ENCODE results near the gene MIER1. TPM values are rescaled to one million over a fixed set of nuclear protein-coding genes. Genes with fewer than 3 reads are reported as not detected.

The MIER1 gene
- total and polyA plus RNA-seq, 2 donors (not counting 1 experiment from before 2014, with no cell fraction given) = 7.7 to 55.0 TPM

DNA sequence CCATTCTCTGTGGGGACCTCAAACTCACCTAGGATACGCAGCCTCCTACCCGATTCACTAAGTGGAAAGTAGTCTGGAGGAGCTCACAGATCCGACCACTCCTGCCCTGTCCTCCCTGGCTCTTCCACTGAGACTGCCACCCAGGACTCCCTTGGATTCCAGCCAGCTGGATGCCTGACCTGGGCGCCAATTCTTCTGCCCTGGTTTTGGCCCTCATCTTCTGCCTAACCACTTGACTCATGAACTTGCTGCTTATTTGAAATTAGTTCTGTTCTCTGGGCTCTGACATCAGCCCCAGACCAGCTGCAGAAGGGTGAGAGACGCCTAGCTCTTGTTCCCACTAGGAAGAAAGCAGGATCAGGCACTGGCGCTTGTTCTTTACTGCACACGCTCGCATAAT, 80.3 kb downstream of the MIER1 start:
- H3K27ac Mint-ChIP-seq = no peak overlapping the region
- H3K4me2 ChIP-seq (replicated peaks; ENCODE audit: low read depth, low read length, poor library complexity, severe bottlenecking) = no peak overlapping the region
- no peak for DNase-seq
- ATAC-seq (ENCODE audit: low read depth) = no peak
- no peaks in the 10 kb centered on the region for H4K20me1 ChIP-seq (ENCODE audit: control insufficient read depth, insufficient read depth, low read length, poor library complexity, severe bottlenecking)
- H3K27ac ChIP-seq (ENCODE audit: low read length in 2 of 2) = no peak overlapping the region
- no peaks in the 10 kb centered on the region for H3K9me3 Mint-ChIP-seq (ENCODE audit: insufficient read depth)
- no peaks in the 10 kb centered on the region for H3K27me3 Mint-ChIP-seq
- H3K4me3 Mint-ChIP-seq = no peak overlapping the region
- H3K4me1 ChIP-seq (ENCODE audit: control insufficient read depth in 2 of 2, insufficient read depth in 2 of 2, low read length in 2 of 2) = no peaks in the 10 kb centered on the region
- H3K27me3 ChIP-seq (replicated peaks in 1 of 4; ENCODE audit: control extremely low read depth in 1 of 4, control insufficient read depth in 3 of 4, insufficient read depth in 4 of 4, low read length in 3 of 4) = no peaks in the 10 kb centered on the region
- H3K4me3 ChIP-seq (ENCODE audit: control extremely low read depth in 1 of 5, extremely low read depth in 1 of 5, insufficient read depth in 1 of 5, low read depth in 2 of 5, low read length in 4 of 5) = no peak overlapping the region
- H3K36me3 ChIP-seq (replicated peaks in 1 of 2; ENCODE audit: control extremely low read depth in 1 of 2, control insufficient read depth in 1 of 2, extremely low read depth in 1 of 2, insufficient read depth in 2 of 2, low read length in 1 of 2) = peaks cover 2 to 55% of the 10 kb centered on the region in 2 experiments
- intact Hi-C loops (cut with micrococcal nuclease) = no loop called here
- no peak overlapping the region for H3K9ac ChIP-seq (ENCODE audit: low read length)
- no peak for TF ChIP-seq EZH2 (IDR thresholded peaks at IDR 0.05; ENCODE audit: borderline replicate concordance, insufficient read depth, low read depth, low read length, poor library complexity, severe bottlenecking)
- TF ChIP-seq, protein P1, sequence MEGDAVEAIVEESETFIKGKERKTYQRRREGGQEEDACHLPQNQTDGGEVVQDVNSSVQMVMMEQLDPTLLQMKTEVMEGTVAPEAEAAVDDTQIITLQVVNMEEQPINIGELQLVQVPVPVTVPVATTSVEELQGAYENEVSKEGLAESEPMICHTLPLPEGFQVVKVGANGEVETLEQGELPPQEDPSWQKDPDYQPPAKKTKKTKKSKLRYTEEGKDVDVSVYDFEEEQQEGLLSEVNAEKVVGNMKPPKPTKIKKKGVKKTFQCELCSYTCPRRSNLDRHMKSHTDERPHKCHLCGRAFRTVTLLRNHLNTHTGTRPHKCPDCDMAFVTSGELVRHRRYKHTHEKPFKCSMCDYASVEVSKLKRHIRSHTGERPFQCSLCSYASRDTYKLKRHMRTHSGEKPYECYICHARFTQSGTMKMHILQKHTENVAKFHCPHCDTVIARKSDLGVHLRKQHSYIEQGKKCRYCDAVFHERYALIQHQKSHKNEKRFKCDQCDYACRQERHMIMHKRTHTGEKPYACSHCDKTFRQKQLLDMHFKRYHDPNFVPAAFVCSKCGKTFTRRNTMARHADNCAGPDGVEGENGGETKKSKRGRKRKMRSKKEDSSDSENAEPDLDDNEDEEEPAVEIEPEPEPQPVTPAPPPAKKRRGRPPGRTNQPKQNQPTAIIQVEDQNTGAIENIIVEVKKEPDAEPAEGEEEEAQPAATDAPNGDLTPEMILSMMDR (IDR thresholded peaks at IDR 0.05) = no peak
- WGBS (ENCODE audit: insufficient coverage) = 86% methylated on average over 8 of the region's 8 CpGs
- ChIA-PET CTCF (interaction anchor here (1.0 to 6.8 kb wide), 2 partner anchors 9 to 144 kb away, joined by 5 to 58 read pairs; no protein-coding TSS in a partner anchor), POLR2A (no interaction called here)
- no peaks in the 10 kb centered on the region for H3K79me2 ChIP-seq (ENCODE audit: control insufficient read depth, insufficient read depth, low read length)
- no peak overlapping the region for H2AFZ ChIP-seq (ENCODE audit: insufficient read depth, low read depth, low read length, poor library complexity, severe bottlenecking)
- H3K4me1 Mint-ChIP-seq = peaks cover 6% of the 10 kb centered on the region
- H3K9me3 ChIP-seq (ENCODE audit: control extremely low read depth in 1 of 3, control insufficient read depth in 2 of 3, insufficient read depth in 1 of 3, low read length in 2 of 3) = no peaks in the 10 kb centered on the region

DNA sequence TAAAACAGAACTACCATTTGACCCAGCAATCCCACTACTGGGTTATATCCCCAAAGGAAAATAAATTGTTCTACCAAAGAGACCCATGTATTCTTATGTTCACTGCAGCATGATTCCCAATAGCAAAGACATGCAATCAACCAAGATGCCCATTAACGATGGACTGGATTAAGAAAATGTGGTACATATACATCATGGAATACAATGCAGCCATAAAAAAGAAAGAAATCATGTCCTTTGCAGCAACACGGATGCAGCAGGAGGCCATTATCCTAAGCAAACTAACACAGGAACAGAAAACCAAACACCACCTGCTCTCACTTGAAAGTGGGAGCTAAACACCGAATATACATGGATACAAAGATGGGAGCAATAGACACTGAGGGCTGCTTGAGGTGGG, 85.0 kb downstream of the MIER1 start:
- no peaks in the 10 kb centered on the region for H3K79me2 ChIP-seq (ENCODE audit: control insufficient read depth, insufficient read depth, low read length)
- peaks cover 9 to 40% of the 10 kb centered on the region in 2 experiments for H3K36me3 ChIP-seq (replicated peaks in 1 of 2; ENCODE audit: control extremely low read depth in 1 of 2, control insufficient read depth in 1 of 2, extremely low read depth in 1 of 2, insufficient read depth in 2 of 2, low read length in 1 of 2)
- no peak for DNase-seq

More for the DNA sequence above, 85.0 kb downstream of the MIER1 start:
- H4K20me1 ChIP-seq (ENCODE audit: control insufficient read depth, insufficient read depth, low read length, poor library complexity, severe bottlenecking) = no peaks in the 10 kb centered on the region
- ATAC-seq (ENCODE audit: low read depth) = no peak
- CTCF ChIA-PET = no interaction called here
- Mint-ChIP-seq H3K9me3 (ENCODE audit: insufficient read depth) (no peaks in the 10 kb centered on the region), H3K4me3 (no peak overlapping the region), H3K27me3 (no peaks in the 10 kb centered on the region), H3K4me1 (no peaks in the 10 kb centered on the region), H3K27ac (no peak overlapping the region)
- no peak overlapping the region for H3K4me3 ChIP-seq (ENCODE audit: control extremely low read depth in 1 of 5, extremely low read depth in 1 of 5, insufficient read depth in 1 of 5, low read depth in 2 of 5, low read length in 4 of 5)
- no peak overlapping the region for H3K9ac ChIP-seq (ENCODE audit: low read length)
- POLR2A ChIA-PET = no interaction called here
- intact Hi-C loops (cut with micrococcal nuclease) = no loop called here
- no peak overlapping the region for H3K4me2 ChIP-seq (replicated peaks; ENCODE audit: low read depth, low read length, poor library complexity, severe bottlenecking)
- no peak overlapping the region for H2AFZ ChIP-seq (ENCODE audit: insufficient read depth, low read depth, low read length, poor library complexity, severe bottlenecking)
- H3K27ac ChIP-seq (ENCODE audit: low read length in 2 of 2) = no peak overlapping the region
- TF ChIP-seq, protein P1 (IDR thresholded peaks at IDR 0.05) = no peak
- no peak for TF ChIP-seq EZH2 (IDR thresholded peaks at IDR 0.05; ENCODE audit: borderline replicate concordance, insufficient read depth, low read depth, low read length, poor library complexity, severe bottlenecking)
- H3K9me3 ChIP-seq (ENCODE audit: control extremely low read depth in 1 of 3, control insufficient read depth in 2 of 3, insufficient read depth in 1 of 3, low read length in 2 of 3) = no peaks in the 10 kb centered on the region
- WGBS (ENCODE audit: insufficient coverage) = no CpG with 5 or more reads among the region's 3 CpGs
- H3K4me1 ChIP-seq (ENCODE audit: control insufficient read depth in 2 of 2, insufficient read depth in 2 of 2, low read length in 2 of 2) = no peaks in the 10 kb centered on the region
- no peaks in the 10 kb centered on the region for H3K27me3 ChIP-seq (replicated peaks in 1 of 4; ENCODE audit: control extremely low read depth in 1 of 4, control insufficient read depth in 3 of 4, insufficient read depth in 4 of 4, low read length in 3 of 4)

All from B cell (primary cell).